MM.1S (cell line): ENCODE measurements around the gene ATP2B2.

Experiments
- CTCF ChIP-seq: fragments of 300-600 bp; sonication (generic); IDR thresholded peaks from 2 replicates; pipeline ENCODE4 v1.5.1; 2016; ENCODE audit warnings: antibody characterized with exemption, low read length, mixed read lengths
- EZH2 ChIP-seq: fragments of 300-600 bp; sonication (generic); optimal IDR thresholded peaks from 2 replicates; pipeline ENCODE3; 2017; ENCODE audit warnings: low read depth, mild to moderate bottlenecking, antibody characterized with exemption, low read length, mixed read lengths

- TF ChIP-seq EZH2 (no peak), CTCF (no peak)
Measured at GRCh38 chr3:10448544-10448943, 56.8 kb downstream of the ATP2B2 start.
